NCI-H1417 treated with DMSO at 0.1 percent for 48 hours (cell line): Measurements from ENCODE around the gene UNC45B.
"Not testable (repeated sequence)": the region's sequence is repeated elsewhere in the genome, so short reads cannot be mapped to it uniquely, and the experiment has no call there.

ENCODE experiments used
- DNase-seq: peaks from one replicate; lab custom pipeline; 2025; lab: John Stamatoyannopoulos, UW

Gene UNC45B

GRCh38 chr17:35142467-35142796 lies 5.2 kb upstream of the UNC45B start:
- DNase-seq, result no peak

- no peak for DNase-seq
Measured at GRCh38 chr17:35144840-35145239, 2.8 kb upstream of the UNC45B start.

GRCh38 chr17:35146214-35146833 lies 1.3 kb upstream of the UNC45B start:
- DNase-seq, result no peak

- no peak for DNase-seq
Measured at GRCh38 chr17:35148144-35148543, 527 bp downstream of the UNC45B start.

- no peak for DNase-seq
Measured at GRCh38 chr17:35149941-35150340, 2.3 kb downstream of the UNC45B start.

- DNase-seq, result not testable (repeated sequence)
Measured at GRCh38 chr17:35151080-35151479, 3.5 kb downstream of the UNC45B start.

GRCh38 chr17:35152421-35153140 lies 5.0 kb downstream of the UNC45B start:
- no peak for DNase-seq

- DNase-seq, result no peak
Measured at GRCh38 chr17:35154196-35155165, 6.9 kb downstream of the UNC45B start.

GRCh38 chr17:35155246-35155645 lies 7.6 kb downstream of the UNC45B start:
- no peak for DNase-seq

GRCh38 chr17:35159940-35160339 lies 12.3 kb downstream of the UNC45B start:
- DNase-seq, result no peak

GRCh38 chr17:35160354-35161201 lies 13.0 kb downstream of the UNC45B start:
- no peak for DNase-seq

GRCh38 chr17:35161281-35161761 lies 13.7 kb downstream of the UNC45B start:
- DNase-seq, result no peak

- DNase-seq, result no peak
Measured at GRCh38 chr17:35162755-35163154, 15.1 kb downstream of the UNC45B start.

- DNase-seq, result no peak
Measured at GRCh38 chr17:35163886-35164285, 16.3 kb downstream of the UNC45B start.

- DNase-seq, result no peak
Measured at GRCh38 chr17:35164716-35165115, 17.1 kb downstream of the UNC45B start.

GRCh38 chr17:35166526-35166925 lies 18.9 kb downstream of the UNC45B start:
- no peak for DNase-seq

GRCh38 chr17:35167046-35167445 lies 19.4 kb downstream of the UNC45B start:
- DNase-seq, result no peak

- DNase-seq, result no peak
Measured at GRCh38 chr17:35167666-35168065, 20.0 kb downstream of the UNC45B start.

- no peak for DNase-seq
Measured at GRCh38 chr17:35169835-35170363, 22.3 kb downstream of the UNC45B start.

- no peak for DNase-seq
Measured at GRCh38 chr17:35170968-35171771, 23.6 kb downstream of the UNC45B start.

- DNase-seq, result no peak
Measured at GRCh38 chr17:35171834-35172233, 24.2 kb downstream of the UNC45B start.
